Putamen (tissue), 1 donor: ENCODE measurements around the gene USP2.

Experiments
- DNase-seq: peaks from one replicate; pipeline ENCODE4 v3.0.0-alpha.2; 2016; ENCODE audit warnings: low spot score

Gene USP2, protein sequence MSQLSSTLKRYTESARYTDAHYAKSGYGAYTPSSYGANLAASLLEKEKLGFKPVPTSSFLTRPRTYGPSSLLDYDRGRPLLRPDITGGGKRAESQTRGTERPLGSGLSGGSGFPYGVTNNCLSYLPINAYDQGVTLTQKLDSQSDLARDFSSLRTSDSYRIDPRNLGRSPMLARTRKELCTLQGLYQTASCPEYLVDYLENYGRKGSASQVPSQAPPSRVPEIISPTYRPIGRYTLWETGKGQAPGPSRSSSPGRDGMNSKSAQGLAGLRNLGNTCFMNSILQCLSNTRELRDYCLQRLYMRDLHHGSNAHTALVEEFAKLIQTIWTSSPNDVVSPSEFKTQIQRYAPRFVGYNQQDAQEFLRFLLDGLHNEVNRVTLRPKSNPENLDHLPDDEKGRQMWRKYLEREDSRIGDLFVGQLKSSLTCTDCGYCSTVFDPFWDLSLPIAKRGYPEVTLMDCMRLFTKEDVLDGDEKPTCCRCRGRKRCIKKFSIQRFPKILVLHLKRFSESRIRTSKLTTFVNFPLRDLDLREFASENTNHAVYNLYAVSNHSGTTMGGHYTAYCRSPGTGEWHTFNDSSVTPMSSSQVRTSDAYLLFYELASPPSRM

DNA sequence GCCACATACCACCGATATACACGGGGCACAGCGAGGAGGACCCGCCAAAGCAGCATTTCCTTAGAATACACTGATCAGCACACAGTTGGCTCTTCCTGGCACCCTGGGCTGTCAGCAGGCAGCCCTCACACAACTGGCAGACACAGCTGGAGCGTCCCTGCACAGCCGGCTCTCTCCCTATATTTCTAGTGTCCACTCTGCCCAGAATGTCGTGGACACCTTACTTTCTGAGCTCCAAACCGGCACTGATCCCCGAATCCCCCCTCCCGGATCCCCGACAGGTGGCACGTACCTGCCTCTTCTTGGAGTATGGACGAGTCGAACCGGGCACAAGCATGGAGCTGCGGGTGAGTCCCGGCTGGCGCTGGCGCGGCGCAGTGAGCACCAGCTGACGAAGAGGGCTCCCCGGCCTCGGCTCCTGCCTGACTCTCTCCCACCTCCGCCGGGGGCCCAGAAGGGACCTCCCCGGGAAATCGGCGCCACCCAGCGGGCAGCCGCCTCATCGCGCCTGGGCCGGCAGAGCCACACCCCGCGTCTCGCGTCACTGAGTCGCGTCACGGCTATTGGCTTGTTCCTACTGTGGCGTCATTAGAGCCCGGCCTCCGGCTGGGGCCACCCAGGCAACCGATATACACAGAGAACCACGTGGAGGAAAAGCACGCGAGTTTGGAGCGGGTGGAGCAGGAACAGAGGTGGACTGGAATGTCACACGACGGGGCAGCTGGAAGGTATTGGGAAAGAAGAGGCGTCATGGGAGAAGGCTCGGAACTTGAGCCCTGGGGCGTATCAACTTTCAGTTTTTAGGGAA lies at the start of gene USP2:
Gene USP2, minus strand, starts transcription at position 510 of the 808 bp plus-strand sequence. CDS start 8,210 bp downstream, outside the sequence.
- peak; percentile 97 for DNase-seq

DNA sequence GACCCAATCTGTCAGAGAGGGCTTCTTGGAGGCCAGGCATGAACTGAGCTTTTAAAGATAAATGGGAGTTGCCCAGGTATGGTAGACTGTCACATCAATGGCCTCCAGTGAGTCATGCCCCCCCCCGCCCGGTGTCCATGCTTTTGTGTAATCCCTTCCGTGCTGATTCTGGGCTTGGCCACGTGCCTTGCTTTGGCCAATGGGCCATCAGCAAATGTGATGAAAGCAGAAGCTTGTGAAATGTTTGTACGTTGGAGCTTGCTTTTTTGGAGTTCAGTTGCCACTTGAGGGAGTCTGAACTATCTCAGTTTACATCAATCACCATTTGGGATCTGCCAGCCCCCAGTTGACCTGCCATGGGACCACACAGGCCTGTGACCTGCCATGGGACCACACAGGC lies 45.8 kb upstream of the USP2 start:
- DNase-seq, result no peak

DNA sequence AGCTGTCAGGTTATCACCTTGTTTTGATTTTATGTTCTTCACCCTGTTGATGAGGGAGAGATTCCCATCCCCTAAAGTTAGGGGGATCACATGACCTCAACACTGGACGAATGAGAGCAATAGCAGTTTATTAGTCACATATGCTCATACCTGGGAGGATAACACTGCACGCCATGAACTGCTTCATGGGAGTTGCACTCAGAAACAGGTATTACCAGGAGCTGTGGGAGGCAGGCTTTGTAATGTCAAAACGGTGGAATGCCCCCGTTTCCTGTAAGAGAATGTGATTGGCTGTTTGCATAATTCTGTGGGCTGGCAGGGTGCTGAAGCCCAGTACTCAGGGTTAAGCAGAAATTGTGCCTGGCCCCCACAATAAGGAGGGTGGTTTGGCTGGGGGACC lies 44.7 kb upstream of the USP2 start:
- peak; percentile 65 for DNase-seq

DNA sequence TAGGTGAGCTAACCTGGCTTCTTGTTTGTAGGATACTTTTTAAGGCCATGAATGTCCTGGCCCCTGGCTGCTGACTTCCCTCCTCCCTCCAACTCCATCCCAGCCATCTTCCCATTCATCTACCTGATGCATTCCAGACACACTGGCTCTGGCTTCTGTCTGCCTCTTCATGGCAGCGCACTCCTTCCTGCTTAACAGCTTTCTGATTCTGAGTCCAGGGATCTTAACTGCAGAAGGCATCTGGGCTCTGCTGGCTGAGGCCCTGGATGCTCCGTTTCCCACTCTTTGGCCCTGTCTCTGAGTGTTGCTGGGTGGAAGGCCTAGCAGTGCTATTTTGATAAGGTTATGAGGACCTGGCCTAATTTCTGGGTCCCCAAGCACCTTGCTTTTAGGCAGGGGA lies 43.3 kb upstream of the USP2 start:
- no peak for DNase-seq

DNA sequence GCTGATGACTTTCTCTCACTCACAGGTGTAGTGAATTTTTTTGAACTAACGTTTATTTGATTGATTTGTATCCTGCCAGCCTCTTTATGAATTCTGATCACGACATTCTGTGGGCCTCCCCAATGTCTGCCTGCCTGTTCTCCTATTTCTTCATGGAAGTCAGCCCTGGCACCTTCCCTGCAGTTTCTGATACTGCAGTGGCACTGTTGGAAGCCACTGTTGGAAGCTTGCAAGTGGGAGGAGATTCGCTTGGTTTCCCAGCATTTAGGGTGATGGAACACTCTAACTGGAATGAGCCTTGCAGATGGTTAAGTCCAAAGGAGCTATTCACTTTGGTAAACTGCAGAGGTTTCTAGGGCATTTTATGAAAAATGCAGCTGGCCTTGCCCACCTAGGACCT lies 42.8 kb upstream of the USP2 start:
- no peak for DNase-seq

DNA sequence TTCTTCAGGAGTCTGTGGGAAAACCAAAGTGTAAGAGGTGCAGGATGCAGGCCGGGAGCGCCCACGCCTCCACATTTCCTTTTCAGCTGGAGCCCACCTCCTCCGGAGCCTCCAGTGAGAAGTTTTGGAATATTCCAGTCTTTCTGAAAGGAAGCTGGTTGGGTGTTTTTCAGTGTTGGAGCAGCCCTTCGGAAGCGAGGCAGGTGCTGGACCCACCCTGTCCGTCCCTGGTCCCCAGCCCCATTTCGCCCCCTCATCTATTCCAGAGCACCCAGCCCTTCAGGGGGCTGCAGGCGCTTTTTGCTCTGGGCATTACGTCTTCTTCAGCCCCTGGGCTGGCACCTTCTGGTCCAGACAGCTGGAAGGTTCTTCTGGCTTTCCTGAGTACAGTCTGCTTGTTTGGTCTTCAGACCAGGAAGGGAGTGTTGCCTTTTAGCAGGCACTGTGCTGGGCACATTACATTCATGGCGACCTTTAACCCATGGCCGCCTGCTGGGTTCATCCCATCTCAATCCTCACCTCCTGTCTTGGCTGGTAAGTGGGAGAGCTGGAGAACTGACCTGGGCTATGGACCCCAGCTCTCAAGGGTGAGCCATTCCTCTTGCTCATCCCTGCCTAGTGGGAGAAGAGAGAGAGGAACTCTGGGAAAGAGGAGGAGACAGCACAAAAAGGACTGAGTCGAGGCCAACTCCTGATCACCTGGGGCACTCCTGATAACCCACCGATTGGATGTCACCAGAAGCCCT lies 42.2 kb upstream of the USP2 start:
- DNase-seq, result no peak

DNA sequence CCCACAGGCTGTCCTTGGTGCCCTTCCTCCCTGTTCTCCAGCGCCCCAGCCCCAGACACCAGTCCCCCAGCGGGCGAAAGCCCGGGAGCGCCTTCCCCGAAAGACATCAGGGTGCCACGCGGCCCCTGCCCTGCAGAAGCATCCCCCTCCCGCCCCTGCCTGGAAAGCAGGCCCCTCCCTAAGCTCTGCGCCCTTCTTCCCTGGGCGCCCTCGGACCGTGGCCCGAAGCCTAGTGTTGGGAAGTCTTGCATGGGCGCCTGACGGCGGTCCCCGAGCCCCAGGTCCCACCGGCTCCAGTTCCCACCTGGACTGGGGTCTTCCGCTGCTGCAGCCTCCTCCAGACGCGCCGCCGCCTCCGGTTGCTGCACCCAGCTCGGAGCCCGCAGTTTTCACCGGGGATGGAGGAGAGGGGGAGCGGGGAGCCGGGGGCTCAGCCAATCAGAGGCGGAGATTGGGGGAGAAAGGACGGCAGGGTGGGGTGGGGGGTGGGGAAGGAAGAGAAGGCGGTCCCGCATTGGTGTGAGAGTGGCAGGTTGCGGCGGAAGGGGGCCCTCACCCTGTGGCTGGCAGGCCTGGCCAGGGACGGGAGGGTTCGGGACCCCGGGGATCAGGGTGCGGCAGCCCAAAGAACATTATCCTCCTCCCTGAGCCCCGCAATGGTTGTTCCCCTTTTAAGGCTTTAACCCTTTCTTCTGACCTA lies 41.5 kb upstream of the USP2 start, which contains the start of gene THY1:
Gene THY1, minus strand, starts transcription at position 364 of the 700 bp plus-strand sequence. CDS start 2,267 bp downstream, outside the sequence.
- DNase-seq, result peak; percentile 83

DNA sequence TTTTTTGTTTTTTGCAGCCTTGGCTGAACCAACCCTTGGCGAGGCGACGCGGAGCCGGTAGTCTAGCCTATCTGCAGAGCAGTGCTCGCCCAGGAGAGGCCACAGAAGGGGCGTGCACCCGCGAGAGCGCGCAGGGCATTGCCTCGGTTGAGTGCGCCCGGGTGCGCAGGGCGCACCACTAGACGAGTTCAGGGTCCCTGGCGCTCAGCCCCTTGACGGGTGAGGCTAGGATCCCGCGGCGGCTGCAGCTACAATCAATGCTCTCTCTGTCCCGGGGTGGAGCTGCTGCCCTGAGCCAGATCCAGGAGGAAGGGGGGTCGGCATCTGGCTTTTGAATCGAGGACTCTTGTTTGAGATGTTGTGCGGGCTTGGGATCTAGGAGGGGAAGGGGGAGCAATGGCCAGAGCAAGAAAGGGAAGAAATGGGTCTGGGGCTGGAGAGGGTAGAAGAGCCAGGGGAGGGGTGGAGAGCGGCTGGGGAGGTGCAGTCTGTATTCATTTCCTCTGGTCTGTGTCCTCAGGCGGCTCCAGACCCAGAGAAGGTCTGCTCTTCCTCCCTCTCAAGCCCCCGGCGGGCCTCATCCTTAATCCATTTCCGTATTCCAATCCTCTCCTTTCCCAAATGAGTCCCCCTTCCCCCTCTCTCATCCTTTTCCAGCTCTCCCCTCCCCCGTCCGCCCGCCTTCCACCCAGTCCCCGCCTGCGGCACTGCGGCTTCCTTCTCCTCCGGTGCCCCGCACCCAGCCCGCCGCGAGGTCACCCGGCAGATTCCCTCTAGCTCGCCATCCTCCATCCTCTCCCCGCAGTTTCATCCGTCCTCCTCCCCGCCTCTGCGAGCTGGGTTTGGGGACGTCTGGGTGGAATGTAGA lies 40.7 kb upstream of the USP2 start:
- peak; percentile 68 for DNase-seq

DNA sequence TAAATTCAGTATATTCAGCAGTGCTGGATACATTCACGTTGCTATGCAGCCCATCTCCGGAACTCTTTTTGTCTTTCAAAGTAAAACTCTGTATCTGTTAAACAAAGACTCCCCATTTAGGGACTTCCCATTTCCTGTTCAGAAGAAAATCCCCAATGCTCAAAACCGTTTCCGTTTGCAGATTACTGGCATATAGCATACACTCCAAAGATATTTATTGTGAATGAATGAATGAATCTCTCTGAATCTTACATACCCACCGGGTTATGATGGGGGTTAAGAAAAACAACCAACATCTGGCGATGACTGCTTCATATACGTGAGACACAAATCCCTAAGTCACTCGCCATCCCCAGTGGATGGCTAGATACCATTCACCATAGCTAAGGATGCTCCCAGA lies 39.9 kb upstream of the USP2 start:
- no peak for DNase-seq

DNA sequence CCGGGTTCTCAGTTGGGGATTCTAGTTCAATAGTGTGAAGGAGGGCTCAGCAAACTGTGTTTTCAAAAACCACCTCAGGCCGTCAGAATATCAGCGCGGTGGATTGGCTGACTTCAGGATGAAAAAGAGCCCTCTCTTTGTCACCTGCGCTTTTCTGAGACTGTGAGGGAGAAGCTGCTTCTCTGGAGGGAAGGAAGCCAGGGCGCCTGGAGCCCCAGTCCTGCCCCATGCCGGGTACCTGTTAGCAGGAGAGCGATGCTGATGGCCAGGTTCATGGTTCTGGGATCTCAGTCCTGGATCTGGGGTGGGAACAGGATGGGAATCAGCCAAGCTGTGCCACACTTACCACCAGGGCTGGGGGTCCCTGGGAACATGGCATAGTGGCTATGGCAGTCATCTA lies 39.1 kb upstream of the USP2 start:
- DNase-seq, result no peak

DNA sequence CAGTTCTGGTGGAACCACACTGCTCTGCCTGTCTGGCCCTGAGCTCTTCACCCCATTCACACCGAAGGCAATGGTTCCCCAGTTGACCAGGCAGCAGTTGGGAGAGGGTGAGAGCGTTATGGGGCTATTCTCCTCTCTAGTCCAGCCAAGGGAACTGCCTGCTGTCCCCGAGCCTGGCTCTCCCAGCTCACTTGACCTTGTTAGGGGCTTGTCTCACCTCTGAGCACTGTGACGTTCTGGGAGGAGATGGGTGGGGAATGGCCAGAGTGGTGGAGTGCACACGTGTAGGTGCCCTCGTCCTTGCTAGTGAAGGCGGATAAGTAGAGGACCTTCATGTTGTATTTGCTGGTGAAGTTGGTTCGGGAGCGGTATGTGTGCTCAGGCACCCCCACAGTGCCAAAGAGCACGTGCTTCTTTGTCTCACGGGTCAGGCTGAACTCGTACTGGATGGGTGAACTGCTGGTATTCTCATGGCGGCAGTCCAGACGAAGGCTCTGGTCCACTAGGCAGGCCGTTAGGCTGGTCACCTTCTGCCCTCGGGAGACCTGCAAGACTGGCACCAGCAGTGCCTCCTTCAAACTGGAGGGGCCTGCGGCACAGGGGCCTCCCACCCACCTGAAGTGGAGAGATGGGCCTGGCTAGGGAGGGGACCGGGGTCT lies 38.5 kb upstream of the USP2 start:
- no peak for DNase-seq

DNA sequence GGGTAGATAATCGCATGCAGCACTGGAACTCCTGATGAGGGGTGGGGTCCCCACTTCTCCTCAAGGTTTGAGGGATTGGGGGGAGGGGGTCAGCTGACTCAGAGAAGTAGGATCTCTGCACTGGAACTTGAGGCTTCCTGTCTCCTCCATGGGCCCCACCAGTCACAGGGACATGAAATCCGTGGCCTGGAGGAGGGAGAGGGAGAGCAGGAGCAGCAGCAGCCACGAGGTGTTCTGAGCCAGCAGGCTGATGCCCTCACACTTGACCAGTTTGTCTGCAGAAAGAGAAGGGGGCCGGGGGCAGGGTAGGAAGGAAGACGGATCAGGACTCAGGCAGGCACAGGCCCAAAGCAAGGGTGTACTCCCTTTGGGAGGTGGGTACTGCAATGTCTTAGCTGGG lies 37.8 kb upstream of the USP2 start:
- DNase-seq, result no peak

DNA sequence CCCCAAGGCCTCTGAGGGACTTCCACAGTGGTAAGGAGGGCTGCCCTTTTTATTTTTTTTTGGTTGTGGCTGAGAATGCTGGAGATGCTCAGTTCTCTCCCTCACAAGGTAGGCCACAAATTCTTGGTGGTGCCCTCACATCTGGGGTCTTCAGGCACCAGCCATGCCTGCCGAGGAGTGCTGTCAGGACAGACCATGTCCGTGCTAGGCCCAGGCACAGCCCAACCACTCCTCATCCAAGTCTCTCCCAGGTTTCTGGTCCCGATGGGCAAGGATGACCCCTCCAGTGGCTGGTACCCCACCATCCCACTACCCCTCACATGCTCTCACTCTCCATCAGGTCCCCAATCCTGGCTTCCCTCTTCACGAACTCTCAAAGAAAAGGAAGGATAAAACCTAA lies 37.3 kb upstream of the USP2 start:
- DNase-seq, result no peak

DNA sequence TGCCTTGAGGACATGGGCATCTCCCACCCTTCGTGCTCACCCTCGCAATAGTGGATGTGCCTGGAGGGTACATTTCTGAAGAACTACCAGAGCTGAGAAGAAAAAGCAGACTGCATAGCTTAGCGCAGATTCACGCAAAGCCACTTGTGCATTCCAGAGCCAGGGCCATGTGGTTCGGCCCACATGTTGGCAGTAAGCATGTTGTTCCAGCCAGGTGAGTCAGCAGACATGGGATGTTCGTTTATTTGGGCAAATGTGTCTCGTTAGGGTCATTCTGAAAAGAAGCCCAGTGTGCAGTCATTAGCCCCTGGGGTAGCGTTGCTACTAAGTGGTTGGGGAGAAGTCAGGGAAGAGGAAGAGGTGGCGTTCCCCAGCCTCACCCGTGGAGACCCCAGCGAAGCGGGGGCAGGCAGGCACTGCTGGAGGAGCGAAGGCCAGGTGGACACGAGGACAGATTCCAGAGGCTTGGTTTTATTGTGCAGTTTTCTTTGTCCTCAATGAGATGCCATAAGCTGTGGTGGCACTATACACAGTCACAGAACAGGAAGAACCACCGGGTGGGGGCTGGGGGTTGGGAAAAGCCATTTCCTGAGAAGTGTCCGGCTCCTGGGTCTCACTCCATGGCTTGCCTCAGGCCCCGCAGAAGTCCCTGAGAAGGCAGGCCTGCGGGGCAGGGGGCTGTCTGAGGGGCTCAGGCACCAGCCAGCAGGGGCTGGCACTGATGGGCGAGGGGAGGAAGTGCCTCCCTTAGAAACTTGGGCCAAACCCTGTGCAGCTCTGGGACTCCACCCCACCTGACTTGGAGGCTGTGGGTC lies 36.4 kb upstream of the USP2 start:
- DNase-seq, result no peak

DNA sequence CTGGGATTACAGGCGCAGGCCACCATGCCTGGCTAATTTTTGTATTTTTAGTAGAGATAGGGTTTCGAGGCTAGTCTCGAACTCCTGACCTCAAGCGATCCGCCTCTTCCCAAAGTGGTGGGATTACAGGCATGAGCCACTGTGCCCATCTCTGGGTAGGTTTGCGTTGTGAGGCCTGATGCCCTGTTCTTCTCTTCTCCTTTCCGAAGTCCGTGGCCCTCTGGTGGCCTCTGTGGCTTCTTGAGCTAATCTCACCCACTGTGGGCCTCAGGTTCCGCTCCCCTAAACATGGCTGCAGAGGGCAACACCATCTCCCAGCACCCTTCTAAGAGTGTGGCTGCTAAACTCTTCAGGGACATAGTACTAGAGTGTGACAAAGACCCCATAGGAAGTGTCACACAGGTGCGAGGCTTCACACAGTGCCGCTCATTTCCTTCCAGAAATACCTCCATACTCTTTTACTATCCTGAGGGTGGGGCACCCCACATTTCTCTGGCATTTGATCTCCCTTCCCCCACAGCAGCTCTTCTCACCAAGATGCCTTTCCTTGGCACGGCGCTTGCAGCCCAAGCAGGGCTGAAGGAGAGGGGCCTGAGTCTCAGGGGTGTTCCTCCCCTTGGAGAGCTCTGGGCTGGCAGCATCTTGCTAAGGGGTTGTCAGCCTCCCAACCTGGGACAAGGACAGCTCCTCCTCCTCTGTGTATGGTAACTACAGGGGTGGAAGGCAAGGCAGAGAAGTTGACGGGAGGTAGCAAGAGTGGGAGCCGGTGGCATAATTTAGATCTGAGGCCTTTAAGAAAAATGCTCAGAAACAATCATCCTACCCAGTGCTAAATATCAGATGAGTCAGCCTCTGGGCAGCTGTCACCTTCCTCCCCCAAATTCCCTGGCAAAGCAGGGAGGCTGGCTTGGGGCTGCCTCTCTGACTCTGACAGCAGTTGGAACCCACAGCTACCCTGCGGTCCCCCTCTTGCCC lies 35.4 kb upstream of the USP2 start:
- peak; percentile 65 for DNase-seq

DNA sequence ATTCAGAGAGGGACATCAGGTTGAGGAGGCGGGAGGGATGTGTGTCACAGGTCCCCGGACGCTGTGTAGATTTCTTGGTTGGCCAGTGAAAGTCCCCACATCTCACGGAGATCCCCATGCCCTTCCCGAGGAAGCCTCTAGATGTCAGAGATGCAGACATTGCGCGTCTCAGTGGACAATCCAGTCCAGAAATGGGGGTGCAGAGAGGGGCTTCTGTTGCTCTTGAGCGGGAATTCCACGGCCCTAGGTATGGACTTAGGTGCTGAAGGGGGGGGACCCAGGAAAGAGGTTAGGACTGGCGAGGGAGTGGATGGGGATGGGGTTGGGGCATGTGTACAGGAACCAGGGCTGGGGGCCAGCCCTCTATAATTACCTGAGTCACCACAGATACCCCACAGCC lies 34.5 kb upstream of the USP2 start:
- no peak for DNase-seq

DNA sequence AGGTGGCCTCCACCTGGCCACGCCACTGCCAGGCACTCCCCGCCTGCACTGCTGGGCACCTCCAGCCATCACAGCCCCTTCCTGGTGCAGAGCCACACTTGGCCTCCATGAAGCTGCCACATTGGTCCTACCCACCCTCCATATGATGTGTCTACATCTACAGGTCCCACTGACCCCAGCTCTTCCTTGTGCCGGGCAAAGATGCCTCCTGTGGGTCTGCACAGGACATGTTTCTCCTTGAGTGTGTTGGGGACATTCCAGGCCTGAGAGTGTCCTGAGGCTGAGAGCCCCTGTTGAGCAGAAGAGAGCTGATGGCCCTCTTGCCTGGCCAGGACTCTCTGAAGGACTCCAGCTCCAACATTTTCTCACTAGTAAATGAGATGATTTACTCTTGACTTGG lies 34.0 kb upstream of the USP2 start:
- DNase-seq, result no peak

DNA sequence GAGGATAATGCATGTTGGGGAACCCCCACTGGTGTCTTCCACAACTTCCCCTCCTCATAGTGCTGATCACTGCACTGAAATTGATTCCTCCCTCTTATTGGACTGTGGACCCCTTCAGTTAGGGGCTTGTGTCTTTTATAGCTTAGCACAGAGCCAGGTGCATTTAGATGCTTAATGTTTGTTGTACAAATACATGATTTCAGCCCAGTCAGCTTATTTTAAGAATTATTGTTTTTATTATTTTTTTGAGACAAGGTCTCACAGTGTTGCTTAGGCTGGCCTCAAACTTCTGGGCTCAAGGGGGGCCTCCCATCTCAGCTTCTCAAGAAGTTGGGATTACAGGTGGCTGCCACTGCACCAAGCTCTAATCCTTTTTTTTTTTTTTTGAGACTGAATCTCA lies 33.2 kb upstream of the USP2 start:
- DNase-seq, result no peak
